Testis (tissue), 3 donors: Measurements from ENCODE around the gene RIN2. TPM values are rescaled to one million over a fixed set of nuclear protein-coding genes. Genes with fewer than 3 reads are reported as not detected.

Source experiments
- DNase-seq: peaks from one replicate; pipeline ENCODE4 v3.0.0-alpha.2; 2019
- H3K27ac ChIP-seq, 2 donors: fragments of 200-600 bp; sonication (generic); one replicate each; pipeline ENCODE4 v1.5.1; 2019
- H3K27me3 ChIP-seq: fragments of 200-600 bp; sonication (generic); one replicate; pipeline ENCODE4 v1.5.1; 2019
- H3K36me3 ChIP-seq: fragments of 200-600 bp; sonication (generic); one replicate; pipeline ENCODE4 v1.5.1; 2017; ENCODE audit warnings: low read depth; ENCODE audit errors: missing control alignments
- H3K4me1 ChIP-seq: fragments of 200-600 bp; sonication (generic); one replicate; pipeline ENCODE4 v1.5.1; 2019
- H3K4me3 ChIP-seq, 2 donors: fragments of 200-600 bp; sonication (generic); one replicate each; pipeline ENCODE4 v1.5.1; 2017 to 2019
- H3K9me3 ChIP-seq: fragments of 200-600 bp; sonication (generic); one replicate; pipeline ENCODE4 v1.5.1; 2017
- POLR2A ChIP-seq: fragments of 450-650 bp; IDR thresholded peaks from one replicate; pipeline ENCODE4 v1.6.1; 2017; ENCODE audit warnings: antibody characterized with exemption, mild to moderate bottlenecking, moderate library complexity
- WGBS, 2 donors: methylation state at CpG; one replicate each; pipeline ENCODE4 v1.1.5; 2018; 5-methylcytosine and 5-hydroxymethylcytosine counted together
- intact Hi-C: fragments of 100-400 bp; cut with DNase I; formaldehyde crosslinking; loops from one replicate; pipeline ENCODE4 v1.15.1; 2023; ENCODE audit warnings: low total_unique reads
- polyA plus RNA-seq: library from polyadenylated mRNA; stranded (reverse); fragments of 350-450 nt; fragmentation: Illumina TruSeq; extraction: RNeasy Lipid Tissue Mini Kit (QIAGEN cat#74804); gene quantifications from one replicate; pipeline ENCODE4 v1.2.3, GENCODE V29; 2014; ENCODE audit warnings: low read depth, low replicate concordance; ENCODE audit not compliant: insufficient read depth
- total RNA-seq, 2 donors: library from RNA; depleted of rRNA; stranded (reverse); fragments of >200 nt; gene quantifications; one replicate each; pipeline ENCODE4 v1.2.3, GENCODE V29; 2016
- TF ChIP-seq, protein P1 (sequence below), 3 experiments: fragments of 450-650 bp in 2 of 3; fragments of 200-600 bp in 1 of 3; sonication (generic) in 1 of 3; IDR thresholded peaks; one replicate each; pipeline ENCODE4 v1.5.1; 2016 to 2019; ENCODE audit warnings: antibody characterized with exemption in 3 of 3, mild to moderate bottlenecking in 2 of 3, moderate library complexity in 1 of 3

The RIN2 gene
- total and polyA plus RNA-seq, 3 donors from 2014 or later: 9.1 to 29.2 (median 16.0) TPM

DNA sequence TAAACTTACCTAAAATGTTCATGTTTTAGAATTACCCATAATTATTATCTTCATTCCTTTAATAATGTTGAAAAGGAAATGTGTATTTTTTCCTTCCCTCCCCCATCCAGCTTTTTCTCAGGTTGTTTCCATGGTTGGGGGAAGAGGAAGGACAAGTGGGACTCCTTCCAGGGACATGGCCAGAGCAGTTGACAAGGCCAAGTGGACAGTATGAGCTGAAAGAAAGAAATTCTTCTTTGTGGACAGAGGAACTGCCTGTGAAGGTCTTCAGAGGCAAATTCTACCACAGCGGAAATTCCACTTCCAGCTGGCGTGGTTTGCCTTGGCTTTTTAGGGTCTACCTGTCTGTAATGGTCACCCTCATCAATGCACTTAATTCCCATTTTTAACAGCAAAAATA lies 33.8 kb downstream of the RIN2 start:
- intact Hi-C loops: no loop called here

DNA sequence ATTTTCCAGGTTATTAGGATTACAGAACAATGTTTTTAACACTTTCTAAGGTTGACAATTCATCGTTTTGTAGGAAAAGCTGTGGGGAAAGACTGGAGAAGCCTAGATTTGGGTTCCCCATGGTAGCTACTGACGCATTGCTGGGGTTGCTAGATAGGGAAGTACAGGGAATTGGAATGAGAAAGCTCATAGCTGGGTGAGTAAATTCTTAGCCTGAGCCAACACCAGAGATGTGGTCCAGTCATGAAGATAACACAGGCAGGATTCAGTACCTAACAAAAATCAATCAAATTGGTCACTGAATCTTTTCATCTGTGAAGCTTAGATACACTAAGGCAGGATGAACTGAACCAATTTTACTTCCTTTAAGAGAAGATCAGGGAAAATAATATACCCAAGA lies 35.7 kb downstream of the RIN2 start:
- no peak for DNase-seq
- Histone ChIP-seq H3K4me1 (no peaks in the 10 kb centered on the region), H3K4me3 (no peak overlapping the region), H3K27ac (no peak overlapping the region), H3K27me3 (no peaks in the 10 kb centered on the region), H3K36me3 (no peaks in the 10 kb centered on the region), H3K9me3 (no peaks in the 10 kb centered on the region)
- intact Hi-C loops: no loop called here
- 95 to 96% methylated on average over 2 of the region's 2 CpGs for WGBS, 2 donors
- TF ChIP-seq POLR2A: no peak
- TF ChIP-seq, protein P1, sequence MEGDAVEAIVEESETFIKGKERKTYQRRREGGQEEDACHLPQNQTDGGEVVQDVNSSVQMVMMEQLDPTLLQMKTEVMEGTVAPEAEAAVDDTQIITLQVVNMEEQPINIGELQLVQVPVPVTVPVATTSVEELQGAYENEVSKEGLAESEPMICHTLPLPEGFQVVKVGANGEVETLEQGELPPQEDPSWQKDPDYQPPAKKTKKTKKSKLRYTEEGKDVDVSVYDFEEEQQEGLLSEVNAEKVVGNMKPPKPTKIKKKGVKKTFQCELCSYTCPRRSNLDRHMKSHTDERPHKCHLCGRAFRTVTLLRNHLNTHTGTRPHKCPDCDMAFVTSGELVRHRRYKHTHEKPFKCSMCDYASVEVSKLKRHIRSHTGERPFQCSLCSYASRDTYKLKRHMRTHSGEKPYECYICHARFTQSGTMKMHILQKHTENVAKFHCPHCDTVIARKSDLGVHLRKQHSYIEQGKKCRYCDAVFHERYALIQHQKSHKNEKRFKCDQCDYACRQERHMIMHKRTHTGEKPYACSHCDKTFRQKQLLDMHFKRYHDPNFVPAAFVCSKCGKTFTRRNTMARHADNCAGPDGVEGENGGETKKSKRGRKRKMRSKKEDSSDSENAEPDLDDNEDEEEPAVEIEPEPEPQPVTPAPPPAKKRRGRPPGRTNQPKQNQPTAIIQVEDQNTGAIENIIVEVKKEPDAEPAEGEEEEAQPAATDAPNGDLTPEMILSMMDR (IDR thresholded peaks at IDR 0.05): no peak

More for the DNA sequence above, 33.8 kb downstream of the RIN2 start:
- Histone ChIP-seq H3K27me3 (no peaks in the 10 kb centered on the region), H3K4me1 (no peaks in the 10 kb centered on the region), H3K36me3 (no peaks in the 10 kb centered on the region), H3K4me3 (no peak overlapping the region), H3K27ac (no peak overlapping the region), H3K9me3 (no peaks in the 10 kb centered on the region)
- no peak for DNase-seq
- WGBS, 2 donors: 91 to 100% methylated on average over 2 of the region's 2 CpGs
- TF ChIP-seq, protein P1 (IDR thresholded peaks at IDR 0.05): no peak
- TF ChIP-seq POLR2A: no peak

DNA sequence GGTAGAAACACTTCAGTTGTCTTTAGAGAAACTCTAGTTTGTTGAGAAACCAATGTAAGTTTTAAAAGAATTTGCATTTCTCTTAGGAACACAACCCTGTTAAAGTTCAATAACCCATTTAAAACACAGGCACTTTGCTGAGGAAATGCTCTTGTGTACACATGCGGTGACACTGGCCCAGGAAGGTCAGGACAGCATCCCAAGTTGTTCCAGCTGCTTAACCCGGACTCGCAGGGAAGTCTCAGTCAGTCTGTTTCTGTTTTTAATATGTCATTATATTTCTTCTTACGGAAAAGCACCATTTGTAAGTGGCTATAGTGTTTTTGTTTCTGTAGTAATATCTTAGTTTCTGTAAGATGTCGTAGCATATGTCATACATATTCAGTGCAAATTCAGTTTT lies 36.9 kb downstream of the RIN2 start:
- no peak overlapping the region for H3K27ac ChIP-seq
- TF ChIP-seq, protein P1 (IDR thresholded peaks at IDR 0.05): no peak
- TF ChIP-seq POLR2A: no peak
- no peaks in the 10 kb centered on the region for H3K9me3 ChIP-seq
- 49 to 53% methylated on average over 5 of the region's 5 CpGs for WGBS, 2 donors
- H3K4me1 ChIP-seq: no peaks in the 10 kb centered on the region
- no peaks in the 10 kb centered on the region for H3K36me3 ChIP-seq
- no peak overlapping the region for H3K4me3 ChIP-seq
- peak; percentile 40 for DNase-seq
- intact Hi-C loops: no loop called here
- no peaks in the 10 kb centered on the region for H3K27me3 ChIP-seq

DNA sequence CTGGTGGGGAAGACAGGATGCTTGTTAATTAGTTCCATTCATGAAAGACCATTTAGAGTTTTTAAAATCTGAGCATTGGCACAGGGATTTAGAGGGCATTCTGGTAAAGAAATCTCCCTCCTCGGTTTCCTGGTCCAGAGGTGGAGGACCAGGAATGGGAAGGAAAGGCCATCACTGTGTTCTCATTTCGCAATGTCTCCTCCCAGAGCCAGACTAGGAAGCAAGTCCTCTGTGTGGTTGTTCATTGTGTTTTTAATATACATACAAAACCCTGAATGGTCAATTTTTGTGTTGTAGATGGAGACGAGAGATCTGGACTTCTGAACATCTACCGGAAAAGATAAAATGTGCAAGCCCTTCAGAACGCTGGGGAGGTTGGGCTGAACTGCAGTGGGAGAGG lies 41.3 kb downstream of the RIN2 start:
- no peaks in the 10 kb centered on the region for H3K27me3 ChIP-seq
- H3K4me3 ChIP-seq: no peak overlapping the region
- DNase-seq: no peak
- H3K36me3 ChIP-seq: no peaks in the 10 kb centered on the region
- H3K4me1 ChIP-seq: no peaks in the 10 kb centered on the region
- H3K9me3 ChIP-seq: no peaks in the 10 kb centered on the region
- 92 to 96% methylated on average over 5 of the region's 5 CpGs for WGBS, 2 donors
- TF ChIP-seq POLR2A: no peak
- TF ChIP-seq, protein P1 (IDR thresholded peaks at IDR 0.05): no peak
- no peak overlapping the region for H3K27ac ChIP-seq
- intact Hi-C loops: no loop called here

DNA sequence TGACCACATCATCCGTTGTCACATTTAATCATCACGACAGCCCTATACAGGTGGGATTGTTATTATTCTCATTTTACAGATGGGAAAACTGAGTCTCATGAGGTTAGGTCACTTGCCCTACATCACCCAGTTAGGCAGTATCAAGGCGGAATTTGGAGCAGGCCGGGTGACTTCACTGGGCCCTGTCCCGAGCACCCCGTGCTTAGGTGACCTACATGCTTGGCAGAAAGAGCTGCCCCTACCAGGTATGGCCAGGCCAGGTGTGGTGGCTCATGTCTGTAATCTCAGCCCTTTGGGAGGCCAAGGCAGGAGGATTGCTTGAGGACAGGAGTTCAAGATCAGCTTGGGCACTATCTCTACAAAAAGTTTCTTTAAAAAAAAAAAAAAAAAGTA lies 44.0 kb downstream of the RIN2 start:
- no peak for TF ChIP-seq POLR2A
- TF ChIP-seq, protein P1 (IDR thresholded peaks at IDR 0.05): no peak
- no peaks in the 10 kb centered on the region for H3K9me3 ChIP-seq
- no peaks in the 10 kb centered on the region for H3K27me3 ChIP-seq
- WGBS, 2 donors: 88 to 96% methylated on average over 6 of the region's 6 CpGs
- H3K27ac ChIP-seq: no peak overlapping the region
- H3K4me1 ChIP-seq: peaks cover 7% of the 10 kb centered on the region
- intact Hi-C loops: no loop called here
- H3K4me3 ChIP-seq: no peak overlapping the region
- H3K36me3 ChIP-seq: no peaks in the 10 kb centered on the region
- no peak for DNase-seq
